Esophagus squamous epithelium (tissue), 4 donors: ENCODE measurements around the gene SHISA5.

ENCODE experiments used
- POLR2A ChIP-seq, 4 donors: fragments of 450-650 bp; IDR thresholded peaks; one replicate each; pipeline ENCODE4 v1.6.1; 2017; ENCODE audit warnings: antibody characterized with exemption in 4 of 4, mild to moderate bottlenecking in 4 of 4, moderate library complexity in 3 of 4
- TF ChIP-seq, protein P1 (sequence below), 6 experiments: fragments of 450-650 bp in 4 of 6; fragments of 200-600 bp in 2 of 6; sonication (generic) in 2 of 6; IDR thresholded peaks; one replicate each; pipeline ENCODE4 v1.5.1; 2016 to 2019; ENCODE audit warnings: antibody characterized with exemption in 6 of 6, mild to moderate bottlenecking in 4 of 6, moderate library complexity in 4 of 6

DNA sequence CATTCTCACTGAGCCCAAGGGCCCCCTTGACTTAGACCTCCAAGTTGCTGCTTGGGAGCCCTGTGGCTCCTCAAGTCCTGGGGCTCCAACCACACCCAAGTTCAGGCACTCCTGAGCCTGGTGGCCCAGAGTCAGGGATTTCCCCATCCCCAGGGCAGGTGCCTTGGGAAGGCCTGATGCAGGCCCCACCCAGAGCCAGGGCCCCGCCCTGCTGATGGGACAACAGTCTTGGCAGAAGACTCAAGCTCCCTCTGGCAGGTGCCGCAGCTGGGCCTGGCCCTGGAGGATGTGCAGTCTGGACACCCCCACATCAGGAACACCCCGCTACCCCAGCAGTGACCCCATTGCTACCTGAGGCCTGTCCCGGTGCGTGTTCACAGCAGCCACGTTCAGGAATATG is 17.7 kb upstream of the SHISA5 start:
- TF ChIP-seq, protein P1, sequence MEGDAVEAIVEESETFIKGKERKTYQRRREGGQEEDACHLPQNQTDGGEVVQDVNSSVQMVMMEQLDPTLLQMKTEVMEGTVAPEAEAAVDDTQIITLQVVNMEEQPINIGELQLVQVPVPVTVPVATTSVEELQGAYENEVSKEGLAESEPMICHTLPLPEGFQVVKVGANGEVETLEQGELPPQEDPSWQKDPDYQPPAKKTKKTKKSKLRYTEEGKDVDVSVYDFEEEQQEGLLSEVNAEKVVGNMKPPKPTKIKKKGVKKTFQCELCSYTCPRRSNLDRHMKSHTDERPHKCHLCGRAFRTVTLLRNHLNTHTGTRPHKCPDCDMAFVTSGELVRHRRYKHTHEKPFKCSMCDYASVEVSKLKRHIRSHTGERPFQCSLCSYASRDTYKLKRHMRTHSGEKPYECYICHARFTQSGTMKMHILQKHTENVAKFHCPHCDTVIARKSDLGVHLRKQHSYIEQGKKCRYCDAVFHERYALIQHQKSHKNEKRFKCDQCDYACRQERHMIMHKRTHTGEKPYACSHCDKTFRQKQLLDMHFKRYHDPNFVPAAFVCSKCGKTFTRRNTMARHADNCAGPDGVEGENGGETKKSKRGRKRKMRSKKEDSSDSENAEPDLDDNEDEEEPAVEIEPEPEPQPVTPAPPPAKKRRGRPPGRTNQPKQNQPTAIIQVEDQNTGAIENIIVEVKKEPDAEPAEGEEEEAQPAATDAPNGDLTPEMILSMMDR (IDR thresholded peaks at IDR 0.05), result no peak
- no peak for TF ChIP-seq POLR2A (IDR thresholded peaks at IDR 0.05)
